CD4-positive, alpha-beta T cell (primary cell): Measurements from ENCODE around the gene NTM. TPM values are rescaled to one million over a fixed set of nuclear protein-coding genes. Genes with fewer than 3 reads are reported as not detected.

ENCODE experiments used
- ATAC-seq: fragments of 200-7000 bp; cut with Tn5 transposase; one replicate; pipeline ENCODE4 v1.10.0; 2022; ENCODE audit warnings: mild to moderate bottlenecking; ENCODE audit not compliant: poor library complexity
- CTCF ChIA-PET: fragments of 350-600 bp; sonication (Branson Sonifier 250); formaldehyde crosslinking; loops from one replicate; lab custom pipeline; 2021; ENCODE audit warnings: antibody characterized with exemption, inconsistent platforms; lab: Charles Lee
- POLR2A ChIA-PET: fragments of 350-600 bp; sonication (Branson Sonifier 250); formaldehyde crosslinking; loops from one replicate; lab custom pipeline; 2021; ENCODE audit warnings: antibody characterized with exemption, inconsistent platforms; lab: Charles Lee
- DNase-seq, 14 experiments: peaks; one replicate each; pipeline ENCODE4 v3.0.0-alpha.2; 2013 to 2020; ENCODE audit warnings: mixed read lengths in 2 of 14
- H3K27ac ChIP-seq, 2 donors: one replicate each; pipeline versions ENCODE4 v1.5.1 to v1.7.0; 2013; ENCODE audit warnings: low read length in 2 of 2, low read depth in 1 of 2, mild to moderate bottlenecking in 1 of 2
- H3K27me3 ChIP-seq, 2 experiments: 1 replicate in 1 of 2; 2 replicates in 1 of 2; pipeline versions ENCODE4 v1.6.1 to v1.7.0; 2013; ENCODE audit warnings: low read length in 2 of 2, control low read depth in 1 of 2, mild to moderate bottlenecking in 1 of 2, moderate library complexity in 1 of 2; ENCODE audit not compliant: insufficient read depth in 2 of 2, control insufficient read depth in 1 of 2
- H3K36me3 ChIP-seq: one replicate; pipeline ENCODE4 v1.6.1; 2013; ENCODE audit warnings: low read length, control low read depth; ENCODE audit not compliant: insufficient read depth
- H3K4me1 ChIP-seq: one replicate; pipeline ENCODE4 v1.6.1; 2013; ENCODE audit warnings: low read length, control low read depth; ENCODE audit not compliant: insufficient read depth
- H3K4me3 ChIP-seq: one replicate; pipeline ENCODE4 v1.5.1; 2013; ENCODE audit warnings: mild to moderate bottlenecking, low read length, moderate library complexity
- H3K9me3 ChIP-seq, 2 experiments: 1 replicate in 1 of 2; 2 replicates in 1 of 2; pipeline versions ENCODE4 v1.6.1 to v1.7.0; 2013; ENCODE audit warnings: low read length in 2 of 2, mild to moderate bottlenecking in 2 of 2, control low read depth in 1 of 2, moderate library complexity in 1 of 2; ENCODE audit not compliant: control insufficient read depth in 1 of 2, insufficient read depth in 1 of 2
- H3K27ac Mint-ChIP-seq: one replicate; pipeline ENCODE4 v1.8.0; 2020; ENCODE audit warnings: mixed read lengths
- H3K27me3 Mint-ChIP-seq: one replicate; pipeline ENCODE4 v1.8.0; 2021; ENCODE audit warnings: mixed read lengths
- H3K36me3 Mint-ChIP-seq: one replicate; pipeline ENCODE4 v1.8.0; 2021; ENCODE audit warnings: low read depth, mixed read lengths
- H3K4me1 Mint-ChIP-seq: one replicate; pipeline ENCODE4 v1.8.0; 2021; ENCODE audit warnings: low read depth, mixed read lengths
- H3K4me3 Mint-ChIP-seq: one replicate; pipeline ENCODE4 v1.8.0; 2020; ENCODE audit warnings: mild to moderate bottlenecking, mixed read lengths
- H3K9me3 Mint-ChIP-seq: one replicate; pipeline ENCODE4 v1.8.0; 2020; ENCODE audit warnings: mixed read lengths
- CTCF ChIP-seq: fragments of 200-600 bp; IDR thresholded peaks from one replicate; pipeline ENCODE4 v1.8.0; 2022; ENCODE audit warnings: antibody characterized with exemption, mild to moderate bottlenecking
- intact Hi-C, 2 experiments: fragments of 100-400 bp; cut with DNase I in 1 of 2; cut with micrococcal nuclease in 1 of 2; formaldehyde crosslinking; loops; one replicate each; pipeline versions ENCODE4 v1.15.1 to v1.9.0; 2023 to 2025; cut with DNase I, micrococcal nuclease
- total RNA-seq, 174 experiments: library from RNA in 2 of 174; stranded (reverse) in 2 of 174; gene quantifications; one replicate each; pipeline ENCODE4 v1.2.3 and lab custom pipeline; 2021 to 2026

NTM gene
- total RNA-seq, 2 experiments from 2014 or later = not detected

- Histone ChIP-seq H3K4me1 (no peaks in the 10 kb centered on the region), H3K27ac (no peak overlapping the region), H3K9me3 (peaks cover 0 to 4% of the 10 kb centered on the region in 2 experiments), H3K27me3 (no peaks in the 10 kb centered on the region), H3K36me3 (no peaks in the 10 kb centered on the region), H3K4me3 (no peak overlapping the region)
- H3K27ac Mint-ChIP-seq = no peak overlapping the region
- POLR2A ChIA-PET = no interaction called here
- no peaks in the 10 kb centered on the region for H3K4me1 Mint-ChIP-seq
- intact Hi-C loops = loop anchor here in 1 of 2 experiments (10.0 kb wide), 1 partner anchor 57 kb away; no protein-coding TSS in a partner anchor
- H3K9me3 Mint-ChIP-seq = no peaks in the 10 kb centered on the region
- H3K36me3 Mint-ChIP-seq = no peaks in the 10 kb centered on the region
- TF ChIP-seq CTCF = no peak
- ATAC-seq (no peak), DNase-seq (no peak)
- CTCF ChIA-PET = interaction anchor here (0.5 kb wide), 1 partner anchor 37 kb away, joined by 4 read pairs; no protein-coding TSS in a partner anchor
- no peak overlapping the region for H3K4me3 Mint-ChIP-seq
- H3K27me3 Mint-ChIP-seq = no peaks in the 10 kb centered on the region
These were observed 110.9 kb downstream of the NTM start for GRCh38 chr11:131481303-131481702.

DNA sequence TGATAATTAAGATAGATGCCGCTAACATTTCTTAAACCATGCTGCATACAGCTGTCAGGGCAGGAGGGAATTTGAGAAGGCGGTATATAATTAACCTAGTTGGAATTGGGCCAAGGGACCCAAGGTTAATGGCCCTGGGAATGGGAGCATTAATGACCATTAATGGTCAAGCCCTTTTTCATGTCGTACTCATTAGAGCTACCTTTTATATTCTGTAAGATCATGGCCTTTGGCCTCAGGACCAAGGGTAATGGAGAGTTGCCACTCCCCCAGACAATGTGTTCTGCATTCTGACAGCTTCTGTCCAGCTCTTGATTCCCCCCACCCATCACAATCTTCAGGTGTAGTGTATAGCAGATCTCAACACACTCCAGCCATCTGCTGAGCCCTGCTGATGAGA is 111.6 kb downstream of the NTM start:
- intact Hi-C loops = loop anchor here in 1 of 2 experiments (10.0 kb wide), 1 partner anchor 57 kb away; no protein-coding TSS in a partner anchor
- ChIA-PET CTCF (no interaction called here), POLR2A (no interaction called here)
- Mint-ChIP-seq H3K36me3 (no peaks in the 10 kb centered on the region), H3K4me1 (no peaks in the 10 kb centered on the region), H3K27ac (no peak overlapping the region), H3K4me3 (no peak overlapping the region), H3K27me3 (no peaks in the 10 kb centered on the region), H3K9me3 (no peaks in the 10 kb centered on the region)
- H3K36me3 ChIP-seq = no peaks in the 10 kb centered on the region
- H3K9me3 ChIP-seq = peaks cover 0 to 4% of the 10 kb centered on the region in 2 experiments
- H3K4me1 ChIP-seq = no peaks in the 10 kb centered on the region
- H3K27ac ChIP-seq = no peak overlapping the region
- no peak overlapping the region for H3K4me3 ChIP-seq
- ATAC-seq = no peak
- no peaks in the 10 kb centered on the region for H3K27me3 ChIP-seq
- no peak for TF ChIP-seq CTCF
- DNase-seq = no peak

GRCh38 chr11:131483453-131483852 is 113.0 kb downstream of the NTM start:
- CTCF ChIA-PET = no interaction called here
- ATAC-seq (no peak), DNase-seq (no peak)
- no peak overlapping the region for H3K27ac ChIP-seq
- intact Hi-C loops = loop anchor here in 1 of 2 experiments (10.0 kb wide), 1 partner anchor 59 kb away; no protein-coding TSS in a partner anchor
- Mint-ChIP-seq H3K27ac (no peak overlapping the region), H3K36me3 (no peaks in the 10 kb centered on the region), H3K9me3 (no peaks in the 10 kb centered on the region), H3K4me1 (no peaks in the 10 kb centered on the region), H3K27me3 (no peaks in the 10 kb centered on the region), H3K4me3 (no peak overlapping the region)
- no peaks in the 10 kb centered on the region for H3K36me3 ChIP-seq
- no peaks in the 10 kb centered on the region for H3K4me1 ChIP-seq
- POLR2A ChIA-PET = no interaction called here
- TF ChIP-seq CTCF = no peak
- no peaks in the 10 kb centered on the region for H3K27me3 ChIP-seq
- peaks cover 0 to 4% of the 10 kb centered on the region in 2 experiments for H3K9me3 ChIP-seq
- no peak overlapping the region for H3K4me3 ChIP-seq
